Activated CD4-positive, alpha-beta memory T cell treated with anti-CD3 and anti-CD28 coated beads, Interleukin-2, amount 10 ng/mL, durations not matched to agents 7 days and 5 days (primary cell): ENCODE results near the gene LOXL1. TPM values are rescaled to one million over a fixed set of nuclear protein-coding genes. Genes with fewer than 3 reads are reported as not detected.

Experiments
- CTCF ChIA-PET: fragments of 350-600 bp; sonication (Branson Sonifier 250); formaldehyde crosslinking; loops from one replicate; lab custom pipeline; 2021; ENCODE audit warnings: antibody characterized with exemption, inconsistent platforms; lab: Charles Lee
- POLR2A ChIA-PET: fragments of 350-600 bp; sonication (Branson Sonifier 250); formaldehyde crosslinking; loops from one replicate; lab custom pipeline; 2021; ENCODE audit warnings: antibody characterized with exemption; lab: Charles Lee
- DNase-seq: peaks from one replicate; pipeline ENCODE4 v3.0.0-alpha.2; 2020
- H3K27ac Mint-ChIP-seq: one replicate; pipeline ENCODE4 v1.8.0; 2021; ENCODE audit warnings: mild to moderate bottlenecking, mixed read lengths
- H3K27me3 Mint-ChIP-seq: one replicate; pipeline ENCODE4 v1.8.0; 2021; ENCODE audit warnings: mixed read lengths
- H3K36me3 Mint-ChIP-seq: one replicate; pipeline ENCODE4 v1.8.0; 2021; ENCODE audit warnings: low read depth, mixed read lengths
- H3K4me1 Mint-ChIP-seq: one replicate; pipeline ENCODE4 v1.8.0; 2021; ENCODE audit warnings: mixed read lengths
- H3K4me3 Mint-ChIP-seq: one replicate; pipeline ENCODE4 v1.8.0; 2021; ENCODE audit warnings: mild to moderate bottlenecking, mixed read lengths
- H3K9me3 Mint-ChIP-seq: one replicate; pipeline ENCODE4 v1.8.0; 2021; ENCODE audit warnings: mixed read lengths
- total RNA-seq, 2 experiments: library from RNA; stranded (reverse); gene quantifications; one replicate each; pipeline ENCODE4 v1.2.3, GENCODE V29; 2021

The LOXL1 gene
- total RNA-seq, 2 experiments from 2014 or later: 9.1 to 10.9 TPM

DNA sequence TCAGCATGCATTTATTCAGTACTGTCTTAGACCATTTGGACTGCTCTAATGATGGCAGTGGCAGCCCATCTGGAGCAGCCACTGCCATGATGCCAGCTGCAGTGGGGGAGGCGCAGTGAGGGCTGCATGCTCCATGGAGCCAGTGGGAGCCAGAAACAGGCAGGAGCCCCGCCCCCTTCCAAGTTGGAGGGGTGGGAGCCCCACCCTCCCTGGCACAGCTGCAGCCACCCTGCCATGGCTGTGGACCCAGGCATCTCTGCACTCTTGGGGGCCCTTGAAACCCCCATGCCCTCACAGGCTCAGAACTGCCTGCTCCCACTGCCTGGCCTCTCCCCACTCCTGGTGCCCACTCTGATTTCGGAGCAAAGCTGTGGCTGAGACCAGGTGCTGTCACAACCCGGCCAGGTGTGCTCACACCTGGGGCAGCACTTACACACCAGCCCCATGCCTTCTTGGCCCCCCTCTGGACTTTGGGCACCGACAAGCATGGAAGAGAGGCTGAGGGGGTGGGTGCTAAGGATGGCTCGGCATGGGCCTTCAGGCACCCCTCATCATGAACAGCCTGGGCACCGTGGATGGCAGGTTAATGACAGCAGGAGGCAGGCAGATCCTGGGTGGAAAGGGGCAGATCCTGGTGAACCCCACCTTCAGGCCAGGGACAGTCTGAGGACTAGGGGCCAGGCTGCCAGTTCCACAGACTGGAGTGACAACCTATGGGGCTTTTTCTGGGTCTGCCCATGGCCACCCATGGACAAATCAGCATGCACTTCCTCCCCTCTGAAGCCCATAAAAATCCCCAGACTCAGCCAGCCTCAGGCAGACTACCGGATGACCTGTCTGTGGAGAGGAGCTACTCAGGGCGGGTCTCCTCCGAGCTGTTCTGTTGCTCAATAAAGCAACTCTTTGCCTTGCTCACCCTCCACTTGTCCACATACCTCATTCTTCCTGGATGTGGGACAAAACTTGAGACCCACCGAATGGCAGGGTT is 34.6 kb upstream of the LOXL1 start:
- no peaks in the 10 kb centered on the region for H3K36me3 Mint-ChIP-seq
- POLR2A ChIA-PET: no interaction called here
- H3K4me1 Mint-ChIP-seq: peaks cover 5% of the 10 kb centered on the region
- H3K9me3 Mint-ChIP-seq: peaks cover 5% of the 10 kb centered on the region
- CTCF ChIA-PET: interaction anchor here (1.0 to 3.4 kb wide), 2 partner anchors 17 to 74 kb away, joined by 3 to 18 read pairs; no protein-coding TSS in a partner anchor
- H3K27ac Mint-ChIP-seq: no peak overlapping the region
- H3K4me3 Mint-ChIP-seq: no peak overlapping the region
- no peak for DNase-seq
- peaks cover 30% of the 10 kb centered on the region for H3K27me3 Mint-ChIP-seq

GRCh38 chr15:73892446-73893226 is 33.6 kb upstream of the LOXL1 start:
- CTCF ChIA-PET: interaction anchor here (0.6 to 3.4 kb wide), 4 partner anchors 10 to 73 kb away, joined by 3 to 18 read pairs (median 4); no protein-coding TSS in a partner anchor
- no peak overlapping the region for H3K4me3 Mint-ChIP-seq
- DNase-seq: no peak
- no peak overlapping the region for H3K27ac Mint-ChIP-seq
- H3K9me3 Mint-ChIP-seq: peaks cover 5% of the 10 kb centered on the region
- H3K4me1 Mint-ChIP-seq: peaks cover 13% of the 10 kb centered on the region
- no peaks in the 10 kb centered on the region for H3K36me3 Mint-ChIP-seq
- peaks cover 30% of the 10 kb centered on the region for H3K27me3 Mint-ChIP-seq
- POLR2A ChIA-PET: no interaction called here

DNA sequence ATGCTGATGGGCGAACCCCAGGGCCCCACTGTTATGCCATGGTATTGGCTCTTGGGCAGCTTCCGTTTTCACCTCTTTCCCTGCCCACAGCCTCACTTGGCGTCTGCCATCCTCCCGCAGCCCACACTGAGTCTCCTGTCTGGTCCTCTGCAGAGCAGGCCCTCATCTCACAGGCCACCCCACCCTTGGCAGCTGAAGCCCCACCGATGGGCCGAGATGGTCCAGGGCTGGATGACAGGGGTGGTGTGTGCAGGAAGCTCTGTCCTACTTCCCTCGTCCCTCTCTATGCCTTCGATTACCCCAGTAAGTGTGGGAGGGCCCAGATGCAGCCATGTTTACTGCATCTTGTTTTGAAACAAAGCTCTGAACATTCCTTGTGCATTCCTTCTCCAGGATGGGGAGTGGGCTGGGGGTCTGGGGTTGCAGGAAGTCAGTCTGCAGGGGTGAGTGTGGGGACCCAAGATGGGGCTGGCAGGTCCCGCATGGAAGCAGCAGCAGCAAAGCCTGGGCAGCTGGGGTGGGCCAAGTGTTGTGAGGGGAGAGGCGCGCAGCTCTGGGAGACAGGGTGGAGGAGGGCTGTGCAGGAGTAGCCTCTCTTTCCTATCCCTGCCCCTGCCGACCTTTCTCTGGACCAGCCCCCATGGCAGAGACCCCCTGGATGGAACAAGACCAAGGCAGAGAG is 32.0 kb upstream of the LOXL1 start:
- CTCF ChIA-PET: interaction anchor here (0.7 to 3.4 kb wide), 5 partner anchors 8 to 79 kb away, joined by 3 to 18 read pairs (median 4); no protein-coding TSS in a partner anchor
- no peak overlapping the region for H3K4me3 Mint-ChIP-seq
- H3K36me3 Mint-ChIP-seq: no peaks in the 10 kb centered on the region

DNA sequence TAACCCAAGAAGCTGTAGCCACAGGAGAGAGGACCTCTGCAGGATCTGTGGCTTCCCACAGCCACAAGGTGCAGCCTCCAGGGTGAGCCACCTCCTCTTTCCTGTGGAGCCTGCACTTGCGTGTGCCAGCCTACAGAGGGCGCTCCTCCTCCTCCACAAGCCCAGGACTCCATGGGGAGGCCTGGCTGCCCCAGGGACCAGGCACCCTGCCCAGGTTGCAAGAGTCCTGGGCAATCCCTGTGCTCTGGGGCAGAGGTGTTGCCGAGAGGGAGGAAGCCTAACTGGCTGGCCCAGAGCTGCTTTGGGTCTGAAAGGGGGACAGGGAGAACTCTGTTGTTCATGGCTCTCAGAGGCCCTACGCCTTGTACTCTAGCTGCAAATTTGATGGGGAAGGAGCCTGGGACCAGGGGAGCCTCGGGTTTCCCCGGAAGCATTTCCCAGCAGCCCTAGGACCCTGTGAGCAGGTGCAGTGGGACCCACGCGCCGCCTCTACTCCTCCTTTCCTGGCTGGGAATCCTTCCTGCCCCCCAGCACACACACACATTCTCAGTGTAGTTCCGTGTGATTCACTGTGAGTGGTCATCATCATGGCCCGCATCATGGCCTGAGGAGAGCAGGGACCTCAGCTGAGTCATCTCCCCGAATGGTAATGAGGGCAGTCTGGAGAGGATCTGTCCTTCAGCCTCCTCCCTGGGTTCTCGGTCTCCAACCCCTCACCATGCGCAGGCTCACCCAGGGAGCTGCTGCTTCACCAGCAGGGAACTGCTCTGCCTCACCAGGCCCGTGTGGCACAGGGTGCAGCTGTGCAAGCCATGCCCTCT is 28.6 kb upstream of the LOXL1 start:
- H3K27ac Mint-ChIP-seq: no peak overlapping the region
- H3K4me3 Mint-ChIP-seq: no peak overlapping the region
- ChIA-PET POLR2A (interaction anchor here (1.1 kb wide), 1 partner anchor 9 kb away, joined by 3 read pairs; no protein-coding TSS in a partner anchor), CTCF (interaction anchor here (0.6 to 2.9 kb wide), 21 partner anchors 9 to 106 kb away, joined by 3 to 20 read pairs (median 5); partner anchors contain the start of gene TBC1D21)
- no peaks in the 10 kb centered on the region for H3K36me3 Mint-ChIP-seq
- peaks cover 10% of the 10 kb centered on the region for H3K27me3 Mint-ChIP-seq
- peaks cover 13% of the 10 kb centered on the region for H3K4me1 Mint-ChIP-seq
- peak; percentile 84 for DNase-seq
- H3K9me3 Mint-ChIP-seq: peaks cover 3% of the 10 kb centered on the region

More for the DNA sequence above, 32.0 kb upstream of the LOXL1 start:
- Mint-ChIP-seq H3K4me1 (peaks cover 13% of the 10 kb centered on the region), H3K9me3 (peaks cover 5% of the 10 kb centered on the region), H3K27me3 (peaks cover 25% of the 10 kb centered on the region), H3K27ac (no peak overlapping the region)
- POLR2A ChIA-PET: no interaction called here
- no peak for DNase-seq

GRCh38 chr15:73899197-73900094 is 26.8 kb upstream of the LOXL1 start:
- peaks cover 8% of the 10 kb centered on the region for H3K27me3 Mint-ChIP-seq
- CTCF ChIA-PET: interaction anchor here (0.9 to 2.9 kb wide), 7 partner anchors 8 to 66 kb away, joined by 3 to 20 read pairs (median 4); no protein-coding TSS in a partner anchor
- no peak overlapping the region for H3K4me3 Mint-ChIP-seq
- H3K9me3 Mint-ChIP-seq: no peaks in the 10 kb centered on the region
- DNase-seq: no peak
- no peak overlapping the region for H3K27ac Mint-ChIP-seq
- peaks cover 13% of the 10 kb centered on the region for H3K4me1 Mint-ChIP-seq
- POLR2A ChIA-PET: interaction anchor here (1.0 kb wide), 1 partner anchor 28 kb away, joined by 3 read pairs; no protein-coding TSS in a partner anchor
- H3K36me3 Mint-ChIP-seq: no peaks in the 10 kb centered on the region

DNA sequence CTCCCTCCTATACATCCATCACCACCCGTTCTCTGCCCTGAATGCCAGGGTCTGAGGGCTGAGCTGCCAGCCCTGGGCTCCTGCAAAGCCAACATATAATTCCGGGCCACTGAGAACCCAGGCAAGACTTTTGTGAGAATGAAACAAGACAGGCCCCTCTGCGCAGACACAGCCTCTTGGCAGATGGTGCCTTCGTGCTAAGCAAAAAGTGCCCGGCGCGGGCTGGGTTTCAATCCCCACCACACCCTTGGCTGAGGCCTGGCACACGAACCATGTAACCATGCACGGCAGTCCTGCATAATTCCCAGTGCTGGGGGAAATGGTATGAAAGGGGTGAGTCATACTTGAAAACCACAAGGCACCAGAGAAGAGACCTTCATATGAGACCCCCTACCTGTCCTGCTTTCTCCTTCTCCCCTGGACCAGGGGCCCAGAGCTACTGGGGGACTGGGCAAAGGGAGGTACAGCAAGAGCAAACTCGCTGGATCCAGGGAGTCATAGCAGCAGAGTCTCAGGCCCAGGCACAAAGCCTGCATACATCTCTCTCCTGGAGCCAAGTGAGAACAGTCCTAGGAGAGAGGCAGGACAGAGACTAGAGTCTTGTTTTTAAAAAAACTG is 26.1 kb upstream of the LOXL1 start:
- H3K4me3 Mint-ChIP-seq: no peak overlapping the region
- no peaks in the 10 kb centered on the region for H3K36me3 Mint-ChIP-seq
- peaks cover 8% of the 10 kb centered on the region for H3K27me3 Mint-ChIP-seq
- no peak overlapping the region for H3K27ac Mint-ChIP-seq
- no peak for DNase-seq
- ChIA-PET CTCF (interaction anchor here (1.1 to 1.4 kb wide), 4 partner anchors 12 to 28 kb away, joined by 3 to 7 read pairs (median 4); no protein-coding TSS in a partner anchor), POLR2A (no interaction called here)
- no peaks in the 10 kb centered on the region for H3K9me3 Mint-ChIP-seq
- H3K4me1 Mint-ChIP-seq: peaks cover 15% of the 10 kb centered on the region

DNA sequence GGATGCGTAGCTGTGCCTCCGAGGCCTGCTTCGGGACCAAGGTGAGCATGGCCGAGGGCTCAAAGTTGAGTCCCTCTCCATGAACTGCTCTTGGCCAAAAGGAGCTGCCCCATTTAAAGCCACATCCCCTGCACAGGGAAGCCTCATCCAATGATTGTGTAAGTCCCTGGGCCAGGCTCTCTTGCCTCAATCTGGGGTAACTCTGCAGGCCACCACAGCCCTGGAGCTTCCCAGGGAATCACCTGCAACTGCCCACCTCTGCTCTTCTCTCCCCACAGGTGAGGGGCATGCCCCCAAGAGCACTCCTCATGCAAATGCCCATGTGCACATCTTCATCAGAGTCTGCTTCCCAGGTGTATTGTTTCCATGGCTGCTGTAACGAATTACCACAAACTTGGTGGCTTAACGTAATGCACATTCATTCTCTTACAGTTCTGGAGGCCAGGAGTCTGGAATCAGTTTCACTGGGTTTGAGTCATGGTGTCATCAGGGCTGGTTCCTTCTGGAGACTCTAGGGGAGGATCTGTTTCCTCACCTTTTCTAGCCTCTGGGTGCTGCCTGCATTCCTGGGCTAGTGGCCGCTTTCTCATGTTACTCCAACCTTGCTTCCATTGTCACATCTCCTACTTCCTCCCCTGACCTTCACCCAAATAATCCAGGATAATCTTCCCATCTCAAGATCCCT is 25.0 kb upstream of the LOXL1 start:
- Mint-ChIP-seq H3K4me1 (peaks cover 12% of the 10 kb centered on the region), H3K27me3 (peaks cover 2% of the 10 kb centered on the region), H3K27ac (no peak overlapping the region), H3K9me3 (no peaks in the 10 kb centered on the region), H3K4me3 (no peak overlapping the region), H3K36me3 (no peaks in the 10 kb centered on the region)
- POLR2A ChIA-PET: interaction anchor here (0.6 kb wide), 1 partner anchor 63 kb away, joined by 3 read pairs; no protein-coding TSS in a partner anchor
- CTCF ChIA-PET: interaction anchor here (1.1 to 1.4 kb wide), 3 partner anchors 10 to 30 kb away, joined by 3 to 7 read pairs (median 6); no protein-coding TSS in a partner anchor
- no peak for DNase-seq

DNA sequence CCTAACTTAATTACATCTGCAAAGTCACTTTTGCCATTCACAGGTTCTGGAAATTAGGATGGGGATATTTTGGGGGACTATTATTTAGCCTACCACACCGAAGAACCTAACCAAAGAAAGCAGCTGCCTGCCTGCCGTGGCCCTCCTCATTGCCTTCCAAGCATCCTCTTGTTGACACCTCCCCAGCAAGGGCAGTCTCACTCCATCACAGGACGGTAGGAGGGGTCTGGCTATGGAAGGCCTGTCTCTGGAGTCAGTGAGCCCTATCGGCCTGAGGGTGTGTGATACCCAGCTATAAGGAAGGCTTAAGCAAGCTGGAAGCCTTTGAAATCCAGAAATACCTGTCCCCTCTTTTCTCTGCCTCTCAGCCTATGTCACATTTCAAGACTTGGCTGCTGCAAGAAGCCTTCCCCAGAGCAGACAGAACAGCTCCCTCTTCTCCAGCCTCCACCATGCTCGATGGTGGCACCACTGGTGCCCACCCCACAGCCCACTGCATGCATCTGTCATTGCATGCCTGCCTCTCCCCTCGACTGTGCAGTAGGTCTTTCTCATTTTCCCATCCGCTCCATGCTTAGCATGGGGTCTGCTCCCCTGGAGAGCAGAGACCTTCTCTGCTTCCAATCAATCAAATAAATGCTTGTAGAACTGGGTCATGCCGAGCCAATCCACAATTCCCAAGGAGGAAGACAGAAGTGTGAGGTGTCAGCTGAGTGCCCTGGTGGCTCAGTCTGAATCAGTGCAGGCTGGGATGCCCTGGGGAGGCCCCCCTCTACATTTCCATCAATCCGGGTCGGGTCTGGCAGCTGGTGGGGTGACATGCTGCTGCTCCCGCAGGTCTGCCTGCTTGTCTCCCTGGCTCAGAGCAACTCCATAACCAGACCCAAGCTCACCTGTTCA is 23.9 kb upstream of the LOXL1 start:
- no peaks in the 10 kb centered on the region for H3K36me3 Mint-ChIP-seq
- no peak for DNase-seq
- H3K27me3 Mint-ChIP-seq: peaks cover 1% of the 10 kb centered on the region
- H3K27ac Mint-ChIP-seq: no peak overlapping the region
- no peaks in the 10 kb centered on the region for H3K9me3 Mint-ChIP-seq
- ChIA-PET CTCF (interaction anchor here (0.8 to 2.8 kb wide), 4 partner anchors 9 to 28 kb away, joined by 4 to 9 read pairs (median 4); no protein-coding TSS in a partner anchor), POLR2A (interaction anchor here (0.6 to 0.9 kb wide), 2 partner anchors 64 to 98 kb away, joined by 3 read pairs; no protein-coding TSS in a partner anchor)
- H3K4me3 Mint-ChIP-seq: no peak overlapping the region
- peaks cover 17% of the 10 kb centered on the region for H3K4me1 Mint-ChIP-seq

GRCh38 chr15:73904026-73904815 is 22.0 kb upstream of the LOXL1 start:
- H3K9me3 Mint-ChIP-seq: no peaks in the 10 kb centered on the region
- ChIA-PET CTCF (interaction anchor here (0.9 to 2.8 kb wide), 3 partner anchors 23 to 32 kb away, joined by 3 to 9 read pairs (median 6); no protein-coding TSS in a partner anchor), POLR2A (no interaction called here)
- H3K27ac Mint-ChIP-seq: no peak overlapping the region
- H3K36me3 Mint-ChIP-seq: no peaks in the 10 kb centered on the region
- H3K4me3 Mint-ChIP-seq: no peak overlapping the region
- peaks cover 1% of the 10 kb centered on the region for H3K27me3 Mint-ChIP-seq
- no peak for DNase-seq
- peaks cover 24% of the 10 kb centered on the region for H3K4me1 Mint-ChIP-seq
